Measurements from ENCODE around the gene MUC5AC.

The MUC5AC gene

DNA sequence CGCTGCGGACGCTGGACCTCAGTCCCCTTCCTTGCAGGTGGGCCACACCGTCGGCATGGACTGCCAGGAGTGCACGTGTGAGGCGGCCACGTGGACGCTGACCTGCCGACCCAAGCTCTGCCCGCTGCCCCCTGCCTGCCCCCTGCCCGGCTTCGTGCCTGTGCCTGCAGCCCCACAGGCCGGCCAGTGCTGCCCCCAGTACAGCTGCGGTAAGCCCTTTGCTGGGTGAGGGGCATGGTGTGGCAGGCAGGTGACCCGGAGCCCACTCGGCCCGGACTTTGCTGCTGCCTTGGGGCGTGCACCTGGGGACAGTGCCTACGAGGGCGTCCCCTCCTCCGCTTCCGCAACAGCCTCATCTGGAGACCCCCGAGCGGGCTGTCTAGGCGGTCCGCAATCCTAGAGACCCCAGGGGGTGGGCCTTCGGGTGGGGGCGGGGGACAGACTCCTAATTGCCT, 39.7 kb downstream of the MUC5AC start:
- TF ChIP-seq, protein P1, sequence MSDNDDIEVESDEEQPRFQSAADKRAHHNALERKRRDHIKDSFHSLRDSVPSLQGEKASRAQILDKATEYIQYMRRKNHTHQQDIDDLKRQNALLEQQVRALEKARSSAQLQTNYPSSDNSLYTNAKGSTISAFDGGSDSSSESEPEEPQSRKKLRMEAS (IDR thresholded peaks at IDR 0.05; ENCODE audit: low read depth, low read length): no peak
- TF ChIP-seq, protein P2, sequence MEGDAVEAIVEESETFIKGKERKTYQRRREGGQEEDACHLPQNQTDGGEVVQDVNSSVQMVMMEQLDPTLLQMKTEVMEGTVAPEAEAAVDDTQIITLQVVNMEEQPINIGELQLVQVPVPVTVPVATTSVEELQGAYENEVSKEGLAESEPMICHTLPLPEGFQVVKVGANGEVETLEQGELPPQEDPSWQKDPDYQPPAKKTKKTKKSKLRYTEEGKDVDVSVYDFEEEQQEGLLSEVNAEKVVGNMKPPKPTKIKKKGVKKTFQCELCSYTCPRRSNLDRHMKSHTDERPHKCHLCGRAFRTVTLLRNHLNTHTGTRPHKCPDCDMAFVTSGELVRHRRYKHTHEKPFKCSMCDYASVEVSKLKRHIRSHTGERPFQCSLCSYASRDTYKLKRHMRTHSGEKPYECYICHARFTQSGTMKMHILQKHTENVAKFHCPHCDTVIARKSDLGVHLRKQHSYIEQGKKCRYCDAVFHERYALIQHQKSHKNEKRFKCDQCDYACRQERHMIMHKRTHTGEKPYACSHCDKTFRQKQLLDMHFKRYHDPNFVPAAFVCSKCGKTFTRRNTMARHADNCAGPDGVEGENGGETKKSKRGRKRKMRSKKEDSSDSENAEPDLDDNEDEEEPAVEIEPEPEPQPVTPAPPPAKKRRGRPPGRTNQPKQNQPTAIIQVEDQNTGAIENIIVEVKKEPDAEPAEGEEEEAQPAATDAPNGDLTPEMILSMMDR (IDR thresholded peaks at IDR 0.05; ENCODE audit: low read depth, low read length): no peak
- no peak for TF ChIP-seq MYC (IDR thresholded peaks at IDR 0.05; ENCODE audit: low read depth, low read length)
- no peak for TF ChIP-seq POLR2A (IDR thresholded peaks at IDR 0.05; ENCODE audit: extremely low read depth, insufficient read length)

DNA sequence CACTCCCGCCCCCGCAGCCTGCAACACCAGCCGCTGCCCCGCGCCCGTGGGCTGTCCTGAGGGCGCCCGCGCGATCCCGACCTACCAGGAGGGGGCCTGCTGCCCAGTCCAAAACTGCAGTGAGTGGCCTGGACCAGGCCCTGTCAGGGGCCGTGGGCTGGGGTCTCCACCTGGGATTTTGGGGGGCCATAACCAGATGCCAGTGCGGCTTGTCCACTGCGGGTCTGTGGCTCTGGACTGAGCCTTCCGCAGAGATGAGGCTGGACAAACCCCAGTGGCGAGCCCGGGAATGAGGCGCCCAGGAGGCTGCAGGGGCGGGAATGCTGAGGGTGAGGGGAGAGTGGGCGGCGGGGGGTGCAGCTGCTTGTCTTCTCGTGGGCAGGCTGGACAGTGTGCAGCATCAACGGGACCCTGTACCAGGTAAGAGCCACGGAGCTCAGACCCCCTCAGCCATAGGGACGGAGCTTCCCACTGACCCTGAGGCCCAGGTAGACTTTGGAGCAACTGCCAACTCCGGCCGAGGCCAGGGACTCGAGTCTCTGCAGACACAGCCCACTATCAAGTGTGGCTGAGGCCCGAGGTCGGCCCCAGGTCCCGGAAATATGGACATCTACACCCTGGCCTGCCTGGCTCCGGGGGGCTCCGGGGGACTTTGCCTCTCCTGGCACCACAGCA, 40.3 kb downstream of the MUC5AC start:
- H3K4me3 ChIP-seq (ENCODE audit: low read depth, low read length): no peak overlapping the region
- DNase-seq (ENCODE audit: low read depth): no peak
- TF ChIP-seq MYC (IDR thresholded peaks at IDR 0.05; ENCODE audit: low read depth, low read length) (no peak), POLR2A (IDR thresholded peaks at IDR 0.05; ENCODE audit: extremely low read depth, insufficient read length) (no peak)
- TF ChIP-seq, protein P2 (IDR thresholded peaks at IDR 0.05; ENCODE audit: low read depth, low read length): no peak
- TF ChIP-seq, protein P1 (IDR thresholded peaks at IDR 0.05; ENCODE audit: low read depth, low read length): no peak

More for the DNA sequence above, 39.7 kb downstream of the MUC5AC start:
- DNase-seq (ENCODE audit: low read depth): no peak
- H3K4me3 ChIP-seq (ENCODE audit: low read depth, low read length): no peak overlapping the region

DNA sequence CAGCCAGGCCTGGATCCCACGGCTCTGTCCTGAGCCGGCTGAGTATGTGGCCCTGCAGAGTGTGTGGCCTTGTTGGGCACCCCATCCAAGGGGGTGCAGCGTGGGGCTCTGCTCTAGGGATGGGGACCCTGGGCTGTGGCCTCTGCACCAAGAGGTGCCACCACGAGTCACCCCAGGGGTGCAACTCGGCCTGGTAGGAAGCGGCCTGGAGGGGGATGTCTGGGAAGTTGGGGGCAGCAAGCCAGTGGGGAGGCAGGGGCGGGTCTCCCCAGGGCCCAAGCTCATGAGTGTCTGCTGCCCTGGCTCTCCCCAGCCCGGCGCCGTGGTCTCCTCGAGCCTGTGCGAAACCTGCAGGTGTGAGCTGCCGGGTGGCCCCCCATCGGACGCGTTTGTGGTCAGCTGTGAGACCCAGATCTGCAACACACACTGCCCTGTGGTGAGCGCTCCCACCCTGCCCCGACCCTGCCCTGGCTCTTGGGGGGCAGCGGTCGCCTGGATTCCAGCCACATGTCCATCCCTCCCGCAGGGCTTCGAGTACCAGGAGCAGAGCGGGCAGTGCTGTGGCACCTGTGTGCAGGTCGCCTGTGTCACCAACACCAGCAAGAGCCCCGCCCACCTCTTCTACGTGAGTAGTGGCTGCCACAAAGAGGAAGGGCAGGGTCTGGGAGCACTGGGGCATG, 40.9 kb downstream of the MUC5AC start:
- no peak for TF ChIP-seq MYC (IDR thresholded peaks at IDR 0.05; ENCODE audit: low read depth, low read length)
- no peak for TF ChIP-seq POLR2A (IDR thresholded peaks at IDR 0.05; ENCODE audit: extremely low read depth, insufficient read length)
- TF ChIP-seq, protein P2 (IDR thresholded peaks at IDR 0.05; ENCODE audit: low read depth, low read length): no peak
- TF ChIP-seq, protein P1 (IDR thresholded peaks at IDR 0.05; ENCODE audit: low read depth, low read length): no peak
- no peak for DNase-seq (ENCODE audit: low read depth)
- no peak overlapping the region for H3K4me3 ChIP-seq (ENCODE audit: low read depth, low read length)

DNA sequence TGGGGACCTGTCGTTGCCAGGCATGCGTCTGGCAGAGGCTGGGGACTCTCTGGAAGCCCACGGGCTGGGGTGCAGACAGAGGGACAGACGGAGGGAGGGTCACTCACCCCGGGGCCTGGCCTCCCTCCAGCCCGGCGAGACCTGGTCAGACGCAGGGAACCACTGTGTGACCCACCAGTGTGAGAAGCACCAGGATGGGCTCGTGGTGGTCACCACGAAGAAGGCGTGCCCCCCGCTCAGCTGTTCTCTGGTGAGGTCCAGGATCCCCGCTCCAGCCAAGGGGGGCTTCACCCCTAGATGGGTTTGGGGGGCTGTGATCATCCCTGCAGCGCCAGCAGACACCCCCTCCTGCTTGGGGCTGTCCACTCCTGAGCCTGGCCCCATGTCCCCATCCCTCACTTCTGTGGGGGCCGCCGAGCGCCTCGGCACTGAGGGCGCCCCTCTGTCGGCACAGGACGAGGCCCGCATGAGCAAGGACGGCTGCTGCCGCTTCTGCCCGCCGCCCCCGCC, 41.5 kb downstream of the MUC5AC start:
- TF ChIP-seq MYC (IDR thresholded peaks at IDR 0.05; ENCODE audit: low read depth, low read length): no peak
- TF ChIP-seq, protein P2 (IDR thresholded peaks at IDR 0.05; ENCODE audit: low read depth, low read length): no peak
- TF ChIP-seq, protein P1 (IDR thresholded peaks at IDR 0.05; ENCODE audit: low read depth, low read length): no peak
- TF ChIP-seq POLR2A (IDR thresholded peaks at IDR 0.05; ENCODE audit: extremely low read depth, insufficient read length): no peak
- no peak overlapping the region for H3K4me3 ChIP-seq (ENCODE audit: low read depth, low read length)
- DNase-seq (ENCODE audit: low read depth): no peak

DNA sequence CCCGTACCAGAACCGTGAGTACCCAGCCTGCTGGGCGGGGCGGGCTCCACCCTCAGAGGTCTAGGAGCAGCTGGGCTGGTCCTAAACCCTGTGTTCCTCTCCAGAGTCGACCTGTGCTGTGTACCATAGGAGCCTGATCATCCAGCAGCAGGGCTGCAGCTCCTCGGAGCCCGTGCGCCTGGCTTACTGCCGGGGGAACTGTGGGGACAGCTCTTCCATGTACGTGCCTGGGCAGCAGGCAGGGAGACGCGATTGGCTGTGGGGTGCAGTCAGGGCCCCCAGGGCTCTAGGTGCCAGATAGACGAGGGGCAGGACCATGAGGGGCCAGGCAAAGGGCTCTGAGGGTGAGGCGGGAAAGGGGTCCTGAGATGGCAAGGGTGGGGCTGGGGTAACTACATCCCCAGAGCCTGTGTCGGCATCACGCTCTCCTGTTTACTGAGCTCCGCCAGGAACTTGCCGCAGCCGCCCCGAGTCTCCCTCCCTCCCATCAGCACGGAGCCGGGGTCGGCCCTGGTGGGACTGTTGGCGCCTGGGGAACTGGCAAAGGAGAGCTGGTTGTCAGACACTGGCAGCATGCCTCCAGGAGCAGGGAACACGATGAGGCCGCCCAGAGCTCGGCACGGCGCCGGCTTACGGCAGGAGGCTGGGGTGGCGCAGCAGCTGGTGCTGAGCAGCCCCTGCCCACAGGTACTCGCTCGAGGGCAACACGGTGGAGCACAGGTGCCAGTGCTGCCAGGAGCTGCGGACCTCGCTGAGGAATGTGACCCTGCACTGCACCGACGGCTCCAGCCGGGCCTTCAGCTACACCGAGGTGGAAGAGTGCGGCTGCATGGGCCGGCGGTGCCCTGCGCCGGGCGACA, 42.2 kb downstream of the MUC5AC start:
- TF ChIP-seq, protein P2 (IDR thresholded peaks at IDR 0.05; ENCODE audit: low read depth, low read length): no peak
- no peak for DNase-seq (ENCODE audit: low read depth)
- H3K4me3 ChIP-seq (ENCODE audit: low read depth, low read length): no peak overlapping the region

Data from NB4 (cell line).